Kidney capillary endothelial cell (primary cell): Measurements from ENCODE around the gene TRABD.

Experiments
- DNase-seq: peaks from one replicate; pipeline ENCODE4 v3.0.0-alpha.2; 2018; ENCODE audit warnings: low spot score

Gene TRABD

GRCh38 chr22:50173983-50174355 lies 11.7 kb upstream of the TRABD start:
- DNase-seq, result no peak

GRCh38 chr22:50174382-50175190 lies 11.1 kb upstream of the TRABD start:
- DNase-seq, result no peak

- DNase-seq, result no peak
Measured at GRCh38 chr22:50175191-50175461, 10.6 kb upstream of the TRABD start.

- no peak for DNase-seq
Measured at GRCh38 chr22:50175921-50176849, 9.5 kb upstream of the TRABD start.

- no peak for DNase-seq
Measured at GRCh38 chr22:50176850-50177536, 8.7 kb upstream of the TRABD start.

GRCh38 chr22:50177537-50178470 lies 7.9 kb upstream of the TRABD start:
- no peak for DNase-seq

- no peak for DNase-seq
Measured at GRCh38 chr22:50178471-50178864, 7.2 kb upstream of the TRABD start.

GRCh38 chr22:50178871-50179869 lies 6.5 kb upstream of the TRABD start:
- no peak for DNase-seq

- no peak for DNase-seq
Measured at GRCh38 chr22:50179937-50180726, 5.6 kb upstream of the TRABD start.

- no peak for DNase-seq
Measured at GRCh38 chr22:50180727-50181521, 4.8 kb upstream of the TRABD start.

- no peak for DNase-seq
Measured at GRCh38 chr22:50182176-50183081, 3.3 kb upstream of the TRABD start.

GRCh38 chr22:50183141-50183971 lies 2.4 kb upstream of the TRABD start:
- no peak for DNase-seq

GRCh38 chr22:50184004-50184901 lies 1.5 kb upstream of the TRABD start:
- no peak for DNase-seq

GRCh38 chr22:50184902-50185374 lies 775 bp upstream of the TRABD start:
- no peak for DNase-seq

- no peak for DNase-seq
Measured at GRCh38 chr22:50186181-50186714, 535 bp downstream of the TRABD start.
